HG03175 (cell line): Measurements from ENCODE around the gene KLHL3.

Experiments used
- ATAC-seq: cut with Tn5 transposase; IDR thresholded peaks from one replicate; pipeline ENCODE4 v1.9.1; 2021; ENCODE audit warnings: mild to moderate bottlenecking, moderate library complexity; ENCODE audit not compliant: unreplicated experiment

KLHL3 gene

DNA sequence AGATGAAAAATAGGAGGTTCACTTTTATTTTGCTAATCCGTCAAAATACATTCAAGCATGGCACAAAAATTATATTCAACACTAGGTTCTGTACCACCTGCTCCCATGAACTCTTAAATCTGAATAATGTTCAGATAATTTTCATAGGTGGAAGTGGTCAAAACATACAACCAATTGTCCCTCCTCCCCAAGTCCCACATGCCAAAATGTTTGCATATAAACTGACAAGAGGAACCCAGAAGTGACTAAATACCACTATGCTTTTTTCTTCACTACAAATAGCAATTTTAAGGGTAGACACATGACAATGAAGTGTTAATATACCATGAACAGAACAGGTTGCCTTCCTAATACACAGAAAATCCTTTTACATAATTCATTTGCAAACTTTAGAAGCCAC lies 14.5 kb upstream of the KLHL3 start:
- no peak for ATAC-seq

DNA sequence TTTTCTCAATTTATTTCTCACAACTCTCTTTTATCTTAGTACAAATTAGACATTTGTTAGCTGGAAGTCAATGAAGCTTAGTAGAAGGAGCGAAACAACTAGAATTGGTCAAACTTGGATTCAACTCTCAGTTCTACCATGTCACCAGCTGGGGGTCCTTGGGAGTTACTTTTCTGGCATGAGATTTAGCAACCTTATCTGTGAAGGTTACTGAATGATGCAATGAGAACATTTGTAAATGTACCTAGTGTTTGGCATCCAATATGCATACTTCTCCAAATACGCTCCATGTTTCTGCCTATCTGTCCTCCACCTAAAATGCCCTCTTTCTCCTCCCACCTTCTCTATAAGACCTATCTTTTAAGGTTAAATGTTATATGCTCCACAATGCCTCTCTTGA lies 12.0 kb upstream of the KLHL3 start:
- no peak for ATAC-seq

DNA sequence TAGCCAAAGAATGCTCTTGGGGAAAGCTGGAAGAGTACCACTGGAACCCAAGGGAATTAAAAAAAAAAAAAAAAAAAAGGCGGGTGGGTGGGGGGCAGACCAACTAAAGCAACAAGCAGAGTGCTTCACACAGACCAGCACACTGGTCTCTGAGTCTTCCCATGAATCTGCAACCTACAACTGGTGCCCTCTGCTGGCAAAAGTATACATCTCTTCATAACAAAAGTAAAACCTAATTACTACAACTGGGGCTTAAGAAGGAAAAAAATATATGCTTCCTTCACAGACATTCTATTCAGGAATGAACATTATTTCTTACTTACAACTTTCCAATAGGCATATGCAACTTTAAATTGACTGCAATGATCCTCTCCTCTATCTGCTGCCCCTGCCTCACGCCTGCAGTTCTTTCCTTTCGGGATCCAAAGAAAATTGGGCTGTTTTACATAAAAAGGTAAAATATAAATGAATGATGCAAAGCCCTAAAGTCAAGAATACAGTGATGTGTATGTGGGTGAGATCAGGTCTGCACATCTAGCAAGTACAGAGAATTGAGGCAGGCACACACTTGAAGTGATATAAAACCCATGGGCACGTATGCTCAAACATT lies 7.2 kb upstream of the KLHL3 start:
- ATAC-seq, result peak; percentile 58

DNA sequence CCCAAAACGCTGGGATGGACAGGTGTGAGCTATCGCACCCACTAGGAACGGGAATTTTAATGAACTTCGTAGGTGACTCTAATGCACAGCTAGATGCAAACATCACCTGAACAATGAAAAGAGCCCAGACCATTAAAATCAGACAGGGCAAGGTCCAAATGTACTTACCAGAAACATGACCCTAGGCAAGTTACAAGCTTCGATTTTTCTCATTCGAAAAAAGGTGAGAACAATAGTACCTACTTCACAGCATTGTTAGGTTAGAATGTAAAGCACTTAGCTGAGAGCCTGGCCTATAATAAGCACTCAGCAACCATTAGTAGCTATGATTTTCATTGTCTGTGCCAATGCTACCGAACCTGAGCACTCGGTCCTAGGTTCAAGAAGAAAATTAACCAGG lies 5.8 kb upstream of the KLHL3 start:
- ATAC-seq, result no peak

DNA sequence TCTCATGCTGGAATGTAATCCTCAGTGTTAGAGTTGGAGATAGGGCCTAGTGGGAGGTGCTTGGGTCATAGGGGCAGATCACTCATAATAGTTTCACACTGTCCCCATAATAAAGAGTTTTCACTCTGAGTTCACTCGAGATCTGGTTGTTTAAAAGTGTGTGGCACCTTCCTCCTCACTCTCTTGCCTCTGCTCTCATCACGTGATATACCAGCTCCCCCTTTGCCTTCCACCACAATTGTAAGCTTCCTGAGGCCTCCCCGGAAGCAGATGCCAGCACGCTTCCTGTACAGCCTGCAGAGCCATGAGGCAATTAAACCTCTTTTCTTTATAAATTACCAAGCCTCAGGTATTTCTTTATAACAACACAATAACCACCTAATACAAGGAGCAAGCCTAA lies 3.8 kb upstream of the KLHL3 start:
- ATAC-seq, result no peak

DNA sequence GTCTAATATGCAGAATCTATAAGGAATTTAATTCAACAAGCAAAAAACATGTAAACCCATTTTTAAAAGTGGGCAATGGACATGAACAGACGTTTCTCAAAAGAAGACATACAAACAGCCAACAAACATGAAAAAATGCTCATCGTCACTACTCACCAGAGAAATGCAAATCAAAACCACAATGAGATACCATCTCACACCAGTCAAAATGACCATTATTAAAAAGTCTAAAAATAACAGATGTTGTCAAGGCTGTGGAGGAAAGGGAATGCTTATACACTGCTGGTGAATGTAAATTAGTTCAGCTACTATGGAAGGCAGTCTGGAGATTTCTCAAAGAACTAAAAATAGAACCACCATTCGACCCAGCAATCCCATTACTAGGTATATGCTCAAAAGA lies 3.1 kb upstream of the KLHL3 start:
- ATAC-seq, result no peak

DNA sequence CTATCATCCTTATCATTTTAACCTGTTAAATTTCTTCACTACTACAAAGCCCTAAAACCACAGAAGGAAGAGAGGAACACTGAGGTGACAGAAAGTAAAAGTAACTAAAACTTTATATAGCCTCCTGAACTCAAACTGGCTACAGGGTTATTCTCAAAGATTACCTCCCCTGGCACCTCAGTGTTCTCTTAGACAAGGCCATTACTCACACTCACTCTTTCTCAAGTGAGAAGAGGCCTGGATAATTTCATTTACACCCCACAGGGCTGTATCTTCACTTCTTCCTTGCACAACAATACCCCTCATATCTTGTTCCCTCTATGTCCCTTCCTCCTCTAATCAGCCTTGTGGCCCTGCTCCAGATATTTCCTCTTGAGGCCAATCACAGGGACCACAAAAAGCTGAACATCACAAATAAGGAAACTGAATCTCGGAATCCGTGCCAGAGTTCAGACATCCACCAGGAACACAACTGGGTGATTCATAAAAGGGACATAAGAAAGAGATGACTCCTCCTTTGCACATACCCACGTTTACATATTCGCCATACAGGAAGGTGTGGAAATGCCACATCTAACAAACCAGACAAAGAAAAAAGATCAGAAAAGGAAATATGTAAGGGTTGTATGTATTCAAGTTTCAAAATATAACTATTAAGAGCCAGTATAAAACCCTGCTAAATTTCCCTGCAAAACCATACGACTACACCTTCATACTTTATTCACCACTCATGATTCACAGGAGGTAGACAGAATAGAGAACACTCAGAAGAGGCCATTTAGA lies 1.7 kb upstream of the KLHL3 start:
- no peak for ATAC-seq

DNA sequence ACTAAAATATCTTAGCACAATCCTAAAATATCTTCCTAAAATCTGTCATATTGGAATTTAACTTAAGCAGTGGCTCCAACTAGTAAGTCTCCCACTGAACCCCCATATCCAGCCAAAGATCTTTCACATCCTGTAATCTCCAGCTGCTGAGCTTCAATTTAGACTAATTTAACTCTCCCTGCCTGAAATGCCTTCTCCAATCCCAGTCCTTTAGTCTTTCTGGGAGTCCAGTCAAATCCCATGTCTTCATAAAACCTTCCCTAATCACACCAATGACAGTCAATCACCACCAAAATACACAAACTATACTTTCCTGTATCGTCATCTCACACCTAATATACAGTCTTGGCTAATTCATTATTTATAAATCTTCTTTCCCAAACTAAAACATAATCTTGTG lies 607 bp upstream of the KLHL3 start:
- ATAC-seq, result no peak

DNA sequence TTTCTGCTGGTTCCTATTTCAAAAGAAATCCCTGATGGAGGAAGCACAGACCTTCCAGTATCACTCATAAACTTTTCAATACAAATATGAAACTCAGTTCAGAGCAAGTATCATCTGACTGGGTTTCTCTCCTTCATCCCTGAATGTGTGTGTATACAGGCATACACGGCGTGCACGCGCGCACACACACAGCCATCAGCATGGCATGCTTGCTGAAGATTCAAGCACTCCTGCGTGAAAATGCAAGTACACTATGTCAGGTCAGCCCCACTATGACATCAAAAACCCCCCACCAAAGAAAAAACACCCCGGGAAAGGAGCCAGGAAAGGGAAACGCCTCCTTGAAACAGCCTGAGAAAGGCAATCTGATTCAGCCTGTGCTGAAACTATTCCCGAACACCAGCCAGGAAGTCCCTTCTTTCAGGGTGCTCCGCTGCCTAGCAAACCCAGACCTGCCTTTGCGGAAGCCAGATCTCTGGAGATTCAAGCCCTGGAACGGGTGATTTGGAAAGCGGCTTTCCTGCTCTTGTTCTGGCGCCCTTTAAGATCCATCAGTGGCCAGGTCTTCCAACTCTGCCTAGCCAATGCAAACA lies 831 bp downstream of the KLHL3 start:
- peak; percentile 28 for ATAC-seq

DNA sequence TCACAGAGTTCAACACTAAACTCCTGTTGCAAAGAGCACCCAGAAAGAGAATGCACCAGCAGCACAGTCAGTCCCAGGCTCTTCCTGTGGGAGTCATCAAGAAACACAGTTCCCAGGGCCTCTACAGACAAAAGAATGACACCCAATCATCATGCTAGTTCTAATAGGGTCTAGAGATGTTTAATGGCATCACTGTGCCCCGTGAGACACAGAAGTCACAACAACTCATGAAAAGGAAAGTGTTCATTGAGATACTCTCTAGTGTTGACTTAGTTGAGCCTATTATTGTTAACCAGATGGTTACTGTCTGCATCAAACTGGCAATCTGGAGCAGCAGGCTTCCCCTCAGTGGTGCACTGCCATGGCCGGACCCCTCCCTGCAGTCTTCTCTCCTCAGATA lies 1.6 kb downstream of the KLHL3 start:
- ATAC-seq, result no peak

DNA sequence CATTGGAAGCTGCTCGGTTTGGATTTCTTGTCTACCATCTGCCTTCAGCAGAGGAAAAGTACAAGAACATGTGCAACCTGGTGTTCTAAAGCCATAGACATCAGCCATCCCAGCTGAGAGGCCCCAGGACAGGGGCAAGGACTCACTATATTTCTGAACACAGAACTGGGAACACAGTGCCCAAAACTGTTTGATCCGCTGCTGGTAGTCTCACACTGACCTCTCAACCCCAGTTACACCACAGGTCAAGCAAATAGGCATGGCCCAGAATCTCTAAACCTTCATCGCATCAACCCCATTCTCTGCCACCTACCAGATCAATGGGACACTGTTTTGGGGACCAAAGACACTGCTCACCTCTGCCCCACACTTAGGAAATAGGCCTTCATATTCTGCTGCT lies 2.0 kb downstream of the KLHL3 start:
- ATAC-seq, result no peak

DNA sequence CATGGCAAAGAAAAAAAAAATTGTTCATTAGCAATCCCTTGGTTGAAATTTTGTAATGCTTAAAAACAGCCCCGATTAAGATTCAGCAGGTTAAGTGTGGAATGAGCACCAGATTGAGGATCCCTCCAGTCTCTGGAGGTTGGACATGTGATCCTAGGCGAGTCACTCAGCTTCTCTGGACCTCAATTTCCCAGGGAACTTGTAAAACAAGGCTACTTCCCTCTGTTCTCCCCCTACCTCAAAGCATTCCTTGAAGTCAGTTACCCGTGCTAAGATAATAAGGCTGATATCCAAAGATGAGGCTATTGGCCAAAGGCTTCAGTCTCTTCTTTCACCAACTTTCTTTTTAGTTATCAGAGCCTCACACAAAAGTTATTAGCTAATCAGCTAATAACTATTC lies 2.9 kb downstream of the KLHL3 start:
- ATAC-seq, result no peak

DNA sequence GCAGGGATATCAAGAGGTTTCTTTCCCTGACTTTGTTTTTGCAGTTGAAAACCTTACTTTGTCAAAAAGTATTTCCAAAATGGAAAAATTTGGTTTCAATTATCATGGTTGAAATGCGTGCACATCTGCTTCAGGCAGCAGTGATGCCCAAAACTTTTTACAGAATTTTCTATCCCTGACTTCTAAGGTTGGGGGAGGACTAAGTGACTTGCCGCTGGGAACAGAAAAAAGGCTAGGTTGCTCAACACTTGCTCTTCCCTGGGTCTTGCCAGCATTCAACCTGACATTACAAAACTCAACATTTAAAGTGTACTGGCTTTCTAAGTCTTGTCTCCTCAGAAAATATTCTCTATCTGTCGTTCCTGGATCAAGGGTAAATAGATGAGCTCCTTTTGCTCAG lies 4.7 kb downstream of the KLHL3 start:
- no peak for ATAC-seq

DNA sequence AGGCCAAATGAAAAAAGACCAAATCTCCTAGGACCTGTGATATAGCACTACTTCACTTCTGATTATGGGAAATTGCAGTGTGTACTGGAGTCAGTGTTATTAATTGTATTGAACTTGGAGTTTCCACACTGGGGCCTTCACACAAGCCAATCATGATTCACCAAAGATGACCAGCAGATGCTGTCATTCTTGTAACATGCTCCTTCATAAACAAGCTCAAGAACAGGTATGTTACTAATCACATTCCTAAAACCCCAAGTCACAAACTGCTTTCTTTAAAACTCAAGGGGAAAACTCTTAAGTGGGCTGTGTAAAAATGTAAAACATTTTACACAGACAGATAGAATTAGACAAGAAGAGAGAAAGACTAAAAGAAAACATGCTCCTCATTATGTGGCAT lies 5.6 kb downstream of the KLHL3 start:
- no peak for ATAC-seq

DNA sequence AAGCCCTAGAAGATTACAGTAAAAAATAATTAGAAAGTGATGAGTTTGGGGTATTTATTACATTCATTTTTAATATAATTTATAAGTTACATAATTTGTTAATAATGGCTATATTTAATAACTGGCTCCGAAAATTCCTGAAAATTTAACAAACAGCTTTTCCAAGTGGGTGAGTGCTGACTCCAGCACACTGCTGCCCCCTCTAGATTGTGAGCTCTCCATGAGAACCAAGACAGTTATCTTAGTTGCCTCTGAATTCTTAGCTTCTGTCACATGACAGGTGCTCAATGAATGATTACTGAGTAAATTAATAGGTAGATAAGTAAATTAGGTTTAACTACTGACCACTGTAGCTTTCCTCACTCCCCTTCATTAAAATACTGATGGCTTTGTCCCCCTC lies 7.8 kb downstream of the KLHL3 start:
- ATAC-seq, result no peak

DNA sequence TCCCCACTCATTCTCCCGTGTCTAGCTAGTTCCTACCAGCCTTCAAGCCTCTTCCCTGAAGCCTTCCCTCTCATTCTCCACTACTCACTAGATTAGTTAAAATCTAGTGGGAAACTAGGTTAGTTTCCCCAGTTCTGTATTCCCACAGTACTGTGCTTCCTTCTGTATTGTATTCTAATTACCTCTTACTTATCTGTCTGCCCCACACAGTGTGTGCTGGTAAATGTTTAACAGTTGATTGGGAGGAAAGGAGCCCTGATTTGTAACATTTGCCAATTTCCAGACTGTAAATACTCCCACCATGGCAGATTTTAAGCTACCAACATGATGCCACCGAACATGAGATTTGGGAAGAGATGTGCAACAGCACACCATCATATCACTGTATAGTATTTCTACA lies 8.3 kb downstream of the KLHL3 start:
- no peak for ATAC-seq

DNA sequence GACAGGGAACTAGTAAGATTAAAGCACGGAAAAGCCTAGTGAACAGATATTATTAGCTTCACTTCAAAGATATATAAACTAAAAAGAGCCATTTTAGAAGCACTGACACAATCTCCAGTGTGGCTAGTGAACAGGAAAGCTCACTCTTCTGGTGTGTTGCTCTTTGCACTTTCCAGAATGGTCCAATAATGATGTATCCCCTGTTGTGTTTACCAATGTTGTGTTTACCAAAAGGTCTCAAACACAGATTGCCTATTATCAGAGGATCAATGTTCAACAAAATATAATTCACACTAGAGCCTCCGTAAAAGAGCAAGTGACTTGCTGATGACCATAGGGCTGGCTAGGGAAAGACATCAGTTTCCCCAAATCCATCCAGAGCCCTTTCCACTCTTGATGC lies 11.6 kb downstream of the KLHL3 start:
- no peak for ATAC-seq

DNA sequence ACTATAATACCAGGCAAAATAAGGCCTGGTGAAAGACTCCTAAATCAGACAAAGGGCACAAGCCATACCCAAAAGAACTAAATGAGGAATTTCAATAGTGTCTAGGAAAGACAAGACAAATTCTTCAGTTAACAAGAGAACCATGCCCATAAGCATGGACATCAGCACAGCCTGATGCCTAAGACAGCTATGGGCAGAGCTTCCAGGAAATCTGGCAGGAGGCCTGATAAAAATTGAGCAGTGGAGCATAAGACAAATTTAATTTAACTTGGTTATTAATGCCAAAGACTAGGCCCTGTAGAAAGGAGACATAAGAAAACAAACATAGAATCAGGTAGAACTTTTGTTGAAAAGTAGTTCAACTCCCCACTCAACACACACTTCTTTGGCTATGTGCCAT lies 17.3 kb downstream of the KLHL3 start:
- ATAC-seq, result no peak

DNA sequence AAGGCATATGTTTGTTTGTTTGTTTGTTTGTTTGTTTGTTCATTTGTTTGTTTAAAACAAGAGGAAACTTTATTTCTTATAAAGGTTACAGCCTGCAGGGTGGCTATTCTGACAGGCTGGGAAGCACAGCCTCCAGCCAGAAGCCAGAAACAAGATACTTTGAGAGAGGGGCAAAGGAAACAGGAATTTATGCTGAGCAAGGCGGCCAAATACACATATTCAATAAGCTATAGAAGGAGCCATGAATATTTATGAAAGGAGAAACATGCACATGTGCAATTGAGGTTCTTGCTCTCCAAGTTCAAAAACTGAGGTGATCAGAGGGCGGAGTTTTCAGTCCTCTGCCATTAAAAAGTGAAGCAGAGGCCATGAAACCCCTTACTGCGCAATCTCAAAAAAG lies 19.6 kb downstream of the KLHL3 start:
- ATAC-seq, result no peak

DNA sequence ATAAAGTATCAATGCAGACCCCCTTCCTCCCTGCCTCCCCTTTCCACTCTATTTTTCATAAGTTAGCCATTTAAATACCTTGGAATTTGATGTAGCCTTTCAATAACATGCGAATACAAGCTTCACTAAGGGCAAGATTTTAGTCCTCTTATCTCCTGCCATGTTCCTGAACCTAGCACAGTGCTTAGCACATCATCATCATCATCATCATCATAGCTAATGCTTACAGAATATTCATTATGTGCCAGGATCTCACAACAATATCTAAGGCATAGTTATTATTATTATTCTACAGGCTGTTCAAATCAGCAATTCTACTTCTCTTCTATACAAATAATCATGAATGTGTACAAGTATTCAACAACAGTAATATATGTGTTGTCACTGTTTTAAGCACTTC lies 20.4 kb downstream of the KLHL3 start:
- ATAC-seq, result no peak

DNA sequence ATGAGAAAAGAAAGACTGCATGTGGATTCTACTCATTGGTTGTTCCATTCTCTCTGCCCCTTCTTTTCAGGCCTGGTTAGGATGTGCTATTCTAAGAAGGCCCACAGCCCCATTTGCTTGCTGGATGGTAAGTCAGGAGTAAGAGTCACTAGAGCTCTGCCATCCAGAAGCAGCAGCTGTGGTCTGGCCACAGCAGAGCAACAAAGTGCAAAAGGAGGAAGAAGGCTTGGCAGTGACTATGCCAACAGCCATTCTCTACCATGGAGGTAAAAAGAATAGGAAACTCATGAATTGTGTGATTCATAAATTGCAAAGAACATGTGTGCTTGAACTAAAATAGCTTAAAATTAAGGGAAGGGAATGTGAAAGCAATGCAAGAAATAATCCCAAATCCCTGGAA lies 20.9 kb downstream of the KLHL3 start:
- ATAC-seq, result no peak

DNA sequence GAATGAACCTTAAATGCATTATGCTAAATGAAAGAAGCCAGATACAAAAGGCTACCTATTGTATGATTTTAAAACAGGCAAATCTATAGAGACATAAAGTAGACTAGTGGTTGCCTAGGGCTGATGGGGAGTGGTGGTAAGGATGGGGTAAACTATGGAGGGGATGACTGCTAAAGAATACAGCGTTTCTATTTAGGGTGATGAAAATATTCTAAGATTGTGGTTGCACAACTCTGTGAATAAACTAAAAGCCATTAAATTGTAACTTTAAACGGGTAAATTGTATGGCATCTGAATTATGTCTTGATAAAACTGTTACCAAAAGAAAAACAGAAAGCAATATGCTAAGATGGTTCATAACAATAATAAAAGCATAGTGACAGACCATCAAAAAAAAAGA lies 21.4 kb downstream of the KLHL3 start:
- ATAC-seq, result no peak
